ENCODE measurements around the gene YIPF1.

Gene YIPF1

GRCh38 chr1:53810007-53810406 lies 79.6 kb downstream of the YIPF1 start:
- no peak for TF ChIP-seq CTCF (IDR thresholded peaks at IDR 0.05; ENCODE audit: insufficient read depth, low read length)
- TF ChIP-seq, protein P1, sequence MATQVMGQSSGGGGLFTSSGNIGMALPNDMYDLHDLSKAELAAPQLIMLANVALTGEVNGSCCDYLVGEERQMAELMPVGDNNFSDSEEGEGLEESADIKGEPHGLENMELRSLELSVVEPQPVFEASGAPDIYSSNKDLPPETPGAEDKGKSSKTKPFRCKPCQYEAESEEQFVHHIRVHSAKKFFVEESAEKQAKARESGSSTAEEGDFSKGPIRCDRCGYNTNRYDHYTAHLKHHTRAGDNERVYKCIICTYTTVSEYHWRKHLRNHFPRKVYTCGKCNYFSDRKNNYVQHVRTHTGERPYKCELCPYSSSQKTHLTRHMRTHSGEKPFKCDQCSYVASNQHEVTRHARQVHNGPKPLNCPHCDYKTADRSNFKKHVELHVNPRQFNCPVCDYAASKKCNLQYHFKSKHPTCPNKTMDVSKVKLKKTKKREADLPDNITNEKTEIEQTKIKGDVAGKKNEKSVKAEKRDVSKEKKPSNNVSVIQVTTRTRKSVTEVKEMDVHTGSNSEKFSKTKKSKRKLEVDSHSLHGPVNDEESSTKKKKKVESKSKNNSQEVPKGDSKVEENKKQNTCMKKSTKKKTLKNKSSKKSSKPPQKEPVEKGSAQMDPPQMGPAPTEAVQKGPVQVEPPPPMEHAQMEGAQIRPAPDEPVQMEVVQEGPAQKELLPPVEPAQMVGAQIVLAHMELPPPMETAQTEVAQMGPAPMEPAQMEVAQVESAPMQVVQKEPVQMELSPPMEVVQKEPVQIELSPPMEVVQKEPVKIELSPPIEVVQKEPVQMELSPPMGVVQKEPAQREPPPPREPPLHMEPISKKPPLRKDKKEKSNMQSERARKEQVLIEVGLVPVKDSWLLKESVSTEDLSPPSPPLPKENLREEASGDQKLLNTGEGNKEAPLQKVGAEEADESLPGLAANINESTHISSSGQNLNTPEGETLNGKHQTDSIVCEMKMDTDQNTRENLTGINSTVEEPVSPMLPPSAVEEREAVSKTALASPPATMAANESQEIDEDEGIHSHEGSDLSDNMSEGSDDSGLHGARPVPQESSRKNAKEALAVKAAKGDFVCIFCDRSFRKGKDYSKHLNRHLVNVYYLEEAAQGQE (IDR thresholded peaks at IDR 0.05; ENCODE audit: insufficient replicate concordance, low read depth), result no peak

DNA sequence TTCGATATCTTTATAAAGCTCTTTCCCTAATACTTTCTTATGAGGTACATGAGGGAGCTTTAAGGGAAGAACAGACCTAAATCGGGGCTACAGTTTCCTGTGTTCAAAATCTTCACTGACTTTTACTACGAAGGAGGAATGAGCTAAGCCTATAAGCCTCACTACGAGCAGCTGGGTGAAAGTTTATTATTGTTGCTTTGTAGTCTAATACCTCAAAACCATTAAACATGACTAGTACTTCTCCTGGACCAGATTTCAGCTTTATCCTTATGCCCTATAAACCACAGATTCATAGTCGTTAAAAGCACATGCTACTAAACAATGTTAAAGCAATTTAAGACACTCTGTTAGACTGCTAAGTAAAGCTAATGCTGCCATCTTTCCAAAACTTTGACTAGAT lies 81.7 kb downstream of the YIPF1 start:
- Histone ChIP-seq H3K27me3 (ENCODE audit: insufficient read depth, poor library complexity, severe bottlenecking) (no peaks in the 10 kb centered on the region), H3K27ac (replicated peaks) (no peak overlapping the region), H3K4me3 (replicated peaks; ENCODE audit: insufficient read depth, low read length) (no peak overlapping the region)
- no peak for DNase-seq (ENCODE audit: low read depth in 1 of 2, low spot score in 1 of 2)
- no peak for TF ChIP-seq SPI1 (IDR thresholded peaks at IDR 0.05; ENCODE audit: borderline replicate concordance, low read depth)
- TF ChIP-seq POLR2AphosphoS5 (IDR thresholded peaks at IDR 0.05; ENCODE audit: low read depth), result no peak
- no peak for TF ChIP-seq CTCF (IDR thresholded peaks at IDR 0.05; ENCODE audit: insufficient read depth, low read length)
- no peak for TF ChIP-seq GABPA (IDR thresholded peaks at IDR 0.05; ENCODE audit: low read depth)
- TF ChIP-seq, protein P1 (IDR thresholded peaks at IDR 0.05; ENCODE audit: insufficient replicate concordance, low read depth), result no peak

More at GRCh38 chr1:53810007-53810406, 79.6 kb downstream of the YIPF1 start:
- DNase-seq (ENCODE audit: low read depth in 1 of 2, low spot score in 1 of 2), result no peak
- no peak overlapping the region for H3K27ac ChIP-seq (replicated peaks)
- H3K27me3 ChIP-seq (ENCODE audit: insufficient read depth, poor library complexity, severe bottlenecking), result no peaks in the 10 kb centered on the region
- H3K4me3 ChIP-seq (replicated peaks; ENCODE audit: insufficient read depth, low read length), result no peak overlapping the region

- Histone ChIP-seq H3K27me3 (ENCODE audit: insufficient read depth, poor library complexity, severe bottlenecking) (no peaks in the 10 kb centered on the region), H3K4me3 (replicated peaks; ENCODE audit: insufficient read depth, low read length) (no peak overlapping the region), H3K27ac (replicated peaks) (no peak overlapping the region)
- no peak for TF ChIP-seq GABPA (IDR thresholded peaks at IDR 0.05; ENCODE audit: low read depth)
- no peak for TF ChIP-seq SPI1 (IDR thresholded peaks at IDR 0.05; ENCODE audit: borderline replicate concordance, low read depth)
- TF ChIP-seq POLR2AphosphoS5 (IDR thresholded peaks at IDR 0.05; ENCODE audit: low read depth), result no peak
- no peak for TF ChIP-seq CTCF (IDR thresholded peaks at IDR 0.05; ENCODE audit: insufficient read depth, low read length)
- TF ChIP-seq, protein P1 (IDR thresholded peaks at IDR 0.05; ENCODE audit: insufficient replicate concordance, low read depth), result no peak
- DNase-seq (ENCODE audit: low read depth in 1 of 2, low spot score in 1 of 2), result no peak
Measured at GRCh38 chr1:53804791-53805505, 84.6 kb downstream of the YIPF1 start.

Data from HL-60 (cell line).